Activated CD4-positive, CD25-positive, alpha-beta regulatory T cell (primary cell): ENCODE results near the gene AOX1.
"Not testable (repeated sequence)": the region's sequence is repeated elsewhere in the genome, so short reads cannot be mapped to it uniquely, and the experiment has no call there.

Experiments used
- DNase-seq, 4 experiments: peaks; one replicate each; lab custom pipeline; 2025; lab: John Stamatoyannopoulos, UW

Gene AOX1

GRCh38 chr2:200602584-200602983 lies 16.8 kb downstream of the AOX1 start:
- no peak for DNase-seq

- DNase-seq: no peak
Observed at GRCh38 chr2:200603972-200604371, 18.2 kb downstream of the AOX1 start.

- no peak for DNase-seq
Observed at GRCh38 chr2:200604571-200605255, 18.9 kb downstream of the AOX1 start.

- no peak for DNase-seq
Observed at GRCh38 chr2:200608341-200609027, 22.7 kb downstream of the AOX1 start.

- DNase-seq: no peak
Observed at GRCh38 chr2:200609028-200609614, 23.3 kb downstream of the AOX1 start.

GRCh38 chr2:200610217-200610616 lies 24.4 kb downstream of the AOX1 start:
- not testable (repeated sequence) for DNase-seq

GRCh38 chr2:200613692-200614091 lies 27.9 kb downstream of the AOX1 start:
- DNase-seq: no peak

- no peak for DNase-seq
Observed at GRCh38 chr2:200614249-200614648, 28.4 kb downstream of the AOX1 start.

GRCh38 chr2:200615247-200615646 lies 29.4 kb downstream of the AOX1 start:
- no peak for DNase-seq

GRCh38 chr2:200616193-200616592 lies 30.4 kb downstream of the AOX1 start:
- DNase-seq: no peak

GRCh38 chr2:200616656-200617055 lies 30.8 kb downstream of the AOX1 start:
- no peak for DNase-seq

- DNase-seq: no peak
Observed at GRCh38 chr2:200617156-200618053, 31.6 kb downstream of the AOX1 start.

GRCh38 chr2:200618054-200618419 lies 32.2 kb downstream of the AOX1 start:
- DNase-seq: no peak

- no peak for DNase-seq
Observed at GRCh38 chr2:200618590-200619021, 32.8 kb downstream of the AOX1 start.

GRCh38 chr2:200619279-200619678 lies 33.5 kb downstream of the AOX1 start:
- no peak for DNase-seq

GRCh38 chr2:200620606-200621390 lies 35.0 kb downstream of the AOX1 start:
- no peak for DNase-seq

GRCh38 chr2:200622106-200622505 lies 36.3 kb downstream of the AOX1 start:
- DNase-seq: no peak

GRCh38 chr2:200624026-200624425 lies 38.2 kb downstream of the AOX1 start:
- DNase-seq: no peak

GRCh38 chr2:200624658-200625057 lies 38.8 kb downstream of the AOX1 start:
- no peak for DNase-seq

GRCh38 chr2:200625282-200625681 lies 39.5 kb downstream of the AOX1 start:
- no peak for DNase-seq

GRCh38 chr2:200625958-200626363 lies 40.1 kb downstream of the AOX1 start:
- no peak for DNase-seq
